Activated CD8-positive, alpha-beta T cell treated with anti-CD3 and anti-CD28 coated beads for 36 hours (primary cell): ENCODE data around the gene LGALS16. TPM values are rescaled to one million over a fixed set of nuclear protein-coding genes. Genes with fewer than 3 reads are reported as not detected.
"Not testable (repeated sequence)": the region's sequence is repeated elsewhere in the genome, so short reads cannot be mapped to it uniquely, and the experiment has no call there.

ENCODE experiments used
- ATAC-seq: fragments of 200-7000 bp; cut with Tn5 transposase; one replicate; pipeline ENCODE4 v1.10.0; 2021; ENCODE audit warnings: mild to moderate bottlenecking, moderate library complexity
- CTCF ChIA-PET: fragments of 350-600 bp; sonication (Branson Sonifier 250); formaldehyde crosslinking; loops from one replicate; lab custom pipeline; 2021; ENCODE audit warnings: antibody characterized with exemption; lab: Charles Lee
- POLR2A ChIA-PET: fragments of 350-600 bp; sonication (Branson Sonifier 250); formaldehyde crosslinking; loops from one replicate; lab custom pipeline; 2021; ENCODE audit warnings: antibody characterized with exemption; lab: Charles Lee
- DNase-seq: peaks from one replicate; pipeline ENCODE4 v3.0.0-alpha.2; 2020
- H3K27ac Mint-ChIP-seq: one replicate; pipeline ENCODE4 v1.8.0; 2021; ENCODE audit warnings: mild to moderate bottlenecking, mixed read lengths
- H3K27me3 Mint-ChIP-seq: one replicate; pipeline ENCODE4 v1.8.0; 2021; ENCODE audit warnings: mixed read lengths
- H3K36me3 Mint-ChIP-seq: one replicate; pipeline ENCODE4 v1.8.0; 2021; ENCODE audit warnings: low read depth, mixed read lengths
- H3K4me1 Mint-ChIP-seq: one replicate; pipeline ENCODE4 v1.8.0; 2021; ENCODE audit warnings: low read depth, mixed read lengths
- H3K4me3 Mint-ChIP-seq: one replicate; pipeline ENCODE4 v1.8.0; 2021; ENCODE audit warnings: mild to moderate bottlenecking, moderate library complexity, mixed read lengths
- H3K9me3 Mint-ChIP-seq: one replicate; pipeline ENCODE4 v1.8.0; 2021; ENCODE audit warnings: mixed read lengths
- intact Hi-C: fragments of 100-400 bp; cut with micrococcal nuclease; formaldehyde crosslinking; loops from one replicate; pipeline ENCODE4 v1.10.0; 2022
- total RNA-seq, 2 experiments: library from RNA; stranded (reverse); gene quantifications; one replicate each; pipeline ENCODE4 v1.2.3, GENCODE V29; 2021
- TF ChIP-seq, protein P1 (sequence below): fragments of 200-600 bp; IDR thresholded peaks from one replicate; pipeline ENCODE4 v1.8.0; 2022; ENCODE audit warnings: antibody characterized with exemption, mild to moderate bottlenecking

LGALS16 gene
- total RNA-seq, 2 experiments from 2014 or later, result not detected

DNA sequence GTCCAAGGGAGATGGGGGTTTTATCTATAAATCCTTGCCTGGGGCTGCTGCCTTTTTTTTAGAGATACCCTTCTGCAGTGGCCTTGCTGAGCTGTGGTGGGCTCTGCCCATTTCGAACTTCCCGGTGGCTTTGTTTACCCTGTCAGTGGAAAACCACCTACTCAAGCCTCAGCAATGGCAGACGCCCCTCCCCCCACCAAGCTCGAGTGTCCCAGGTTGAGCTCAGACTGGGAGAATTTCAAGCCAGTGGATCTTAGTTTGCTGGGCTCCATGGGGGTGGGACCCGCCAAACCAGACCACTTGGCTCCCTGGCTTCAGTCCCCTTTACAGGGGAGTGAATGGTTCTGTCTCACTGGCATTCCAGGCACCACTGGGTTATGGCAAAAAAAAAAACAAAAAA lies 31.8 kb upstream of the LGALS16 start:
- no peaks in the 10 kb centered on the region for H3K9me3 Mint-ChIP-seq
- no peak for ATAC-seq
- H3K27ac Mint-ChIP-seq, result no peak overlapping the region
- H3K36me3 Mint-ChIP-seq, result no peaks in the 10 kb centered on the region
- H3K4me1 Mint-ChIP-seq, result no peaks in the 10 kb centered on the region
- TF ChIP-seq, protein P1, sequence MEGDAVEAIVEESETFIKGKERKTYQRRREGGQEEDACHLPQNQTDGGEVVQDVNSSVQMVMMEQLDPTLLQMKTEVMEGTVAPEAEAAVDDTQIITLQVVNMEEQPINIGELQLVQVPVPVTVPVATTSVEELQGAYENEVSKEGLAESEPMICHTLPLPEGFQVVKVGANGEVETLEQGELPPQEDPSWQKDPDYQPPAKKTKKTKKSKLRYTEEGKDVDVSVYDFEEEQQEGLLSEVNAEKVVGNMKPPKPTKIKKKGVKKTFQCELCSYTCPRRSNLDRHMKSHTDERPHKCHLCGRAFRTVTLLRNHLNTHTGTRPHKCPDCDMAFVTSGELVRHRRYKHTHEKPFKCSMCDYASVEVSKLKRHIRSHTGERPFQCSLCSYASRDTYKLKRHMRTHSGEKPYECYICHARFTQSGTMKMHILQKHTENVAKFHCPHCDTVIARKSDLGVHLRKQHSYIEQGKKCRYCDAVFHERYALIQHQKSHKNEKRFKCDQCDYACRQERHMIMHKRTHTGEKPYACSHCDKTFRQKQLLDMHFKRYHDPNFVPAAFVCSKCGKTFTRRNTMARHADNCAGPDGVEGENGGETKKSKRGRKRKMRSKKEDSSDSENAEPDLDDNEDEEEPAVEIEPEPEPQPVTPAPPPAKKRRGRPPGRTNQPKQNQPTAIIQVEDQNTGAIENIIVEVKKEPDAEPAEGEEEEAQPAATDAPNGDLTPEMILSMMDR, result no peak
- ChIA-PET POLR2A (no interaction called here), CTCF (interaction anchor here (1.3 to 2.1 kb wide), 2 partner anchors 51 to 169 kb away, joined by 3 to 5 read pairs; no protein-coding TSS in a partner anchor)
- no peak overlapping the region for H3K4me3 Mint-ChIP-seq
- H3K27me3 Mint-ChIP-seq, result peaks cover 63% of the 10 kb centered on the region
- intact Hi-C loops, result no loop called here
- no peak for DNase-seq

DNA sequence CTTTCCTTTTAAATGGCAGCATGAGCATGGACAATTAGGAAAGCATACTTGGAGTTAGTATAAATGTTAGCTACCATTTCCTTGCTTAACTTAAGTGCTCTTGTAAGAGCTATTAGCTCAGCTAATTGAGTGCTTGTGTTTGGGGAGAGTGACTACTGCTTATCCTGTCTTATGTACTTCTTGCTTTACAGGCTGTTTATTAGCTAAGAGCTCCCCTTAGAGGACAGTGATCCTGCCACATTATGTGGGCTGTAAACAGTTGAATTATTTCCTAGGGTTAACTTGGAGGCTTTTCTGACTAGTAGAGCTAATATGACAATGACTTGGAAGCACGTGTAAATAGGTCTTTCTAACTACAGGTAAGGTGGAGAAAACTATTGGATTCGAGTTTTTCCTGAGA lies 28.1 kb upstream of the LGALS16 start:
- H3K9me3 Mint-ChIP-seq, POLR2A ChIA-PET, H3K4me3 Mint-ChIP-seq, intact Hi-C loops, ATAC-seq, H3K27ac Mint-ChIP-seq, DNase-seq, H3K36me3 Mint-ChIP-seq, H3K4me1 Mint-ChIP-seq: not testable (repeated sequence)
- H3K27me3 Mint-ChIP-seq, result peaks cover 33% of the 10 kb centered on the region
- CTCF ChIA-PET, result interaction anchor here (1.0 to 1.2 kb wide), 3 partner anchors 13 to 95 kb away, joined by 3 to 9 read pairs (median 3); partner anchors contain the start of gene EID2B

DNA sequence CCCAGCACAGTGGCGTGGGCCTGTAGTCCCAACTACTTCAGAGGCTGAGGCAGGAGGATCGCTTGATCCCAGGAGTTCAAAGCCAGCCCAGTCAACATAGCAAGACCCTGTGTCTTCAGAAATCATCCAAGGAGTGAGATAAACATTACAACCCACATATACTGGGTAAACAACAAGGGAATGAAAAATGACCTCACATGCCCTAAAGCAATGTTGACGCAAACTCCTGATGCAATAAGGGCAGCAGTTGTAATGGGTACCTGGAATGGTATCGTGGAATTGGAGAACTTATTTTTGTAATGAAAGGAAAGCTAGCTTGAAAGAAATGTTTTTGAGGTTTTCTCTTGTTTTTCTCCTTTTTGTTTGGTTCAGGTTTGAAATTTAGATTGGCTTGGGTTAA lies 24.5 kb upstream of the LGALS16 start:
- ChIA-PET CTCF (interaction anchor here (0.6 to 0.9 kb wide), 2 partner anchors 79 to 420 kb away, joined by 3 read pairs; no protein-coding TSS in a partner anchor), POLR2A (no interaction called here)
- no peak overlapping the region for H3K27ac Mint-ChIP-seq
- H3K4me3 Mint-ChIP-seq, result no peak overlapping the region
- intact Hi-C loops, result no loop called here
- no peaks in the 10 kb centered on the region for H3K36me3 Mint-ChIP-seq
- no peaks in the 10 kb centered on the region for H3K4me1 Mint-ChIP-seq
- DNase-seq (no peak), ATAC-seq (no peak)
- TF ChIP-seq, protein P1, result no peak
- peaks cover 31% of the 10 kb centered on the region for H3K27me3 Mint-ChIP-seq
- H3K9me3 Mint-ChIP-seq, result no peaks in the 10 kb centered on the region

DNA sequence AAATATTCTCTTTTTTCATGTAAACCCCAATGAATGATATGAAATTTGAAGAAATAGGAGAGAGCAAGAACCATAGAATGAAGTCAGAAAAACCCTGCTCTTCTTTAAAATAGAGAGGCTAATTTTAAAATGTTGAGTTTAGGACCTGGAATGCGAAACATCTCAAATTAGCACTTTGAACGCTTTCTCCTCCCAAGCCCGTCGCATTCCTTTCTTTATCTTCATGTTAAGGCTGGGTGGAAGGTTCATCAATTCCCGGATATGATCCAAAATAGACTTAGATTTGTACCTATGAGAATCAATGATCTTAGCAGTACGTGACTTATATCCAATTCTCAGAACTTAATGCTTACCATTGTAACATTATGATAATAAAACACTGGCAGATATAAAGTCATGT lies 24.1 kb upstream of the LGALS16 start:
- TF ChIP-seq, protein P1, result no peak
- ChIA-PET CTCF (interaction anchor here (0.9 kb wide), 1 partner anchor 80 kb away, joined by 3 read pairs; no protein-coding TSS in a partner anchor), POLR2A (no interaction called here)
- Mint-ChIP-seq H3K4me3 (no peak overlapping the region), H3K9me3 (no peaks in the 10 kb centered on the region), H3K36me3 (no peaks in the 10 kb centered on the region), H3K4me1 (no peaks in the 10 kb centered on the region), H3K27ac (no peak overlapping the region), H3K27me3 (peaks cover 31% of the 10 kb centered on the region)
- ATAC-seq, result no peak
- no peak for DNase-seq
- intact Hi-C loops, result no loop called here

DNA sequence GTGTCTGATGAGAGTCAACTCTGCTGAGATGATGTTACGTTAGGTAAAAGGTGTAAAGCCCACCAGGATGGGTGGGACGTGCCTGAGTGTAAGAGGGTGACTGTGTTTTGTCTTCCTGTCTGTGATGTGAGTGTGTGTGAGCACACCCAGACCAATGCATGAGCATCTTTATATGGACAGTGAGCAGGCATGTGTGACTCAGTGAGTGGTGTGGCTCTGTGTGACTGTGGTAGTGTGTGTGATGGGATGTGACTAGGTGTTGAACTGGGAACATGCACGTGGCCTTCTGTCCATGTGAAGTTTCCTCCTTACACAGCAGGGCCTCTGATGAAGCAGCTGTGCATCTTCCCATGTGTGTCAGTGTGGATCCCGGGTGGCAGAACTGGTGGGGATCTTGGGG lies 17.8 kb upstream of the LGALS16 start:
- Mint-ChIP-seq H3K27me3 (peaks cover 64% of the 10 kb centered on the region), H3K27ac (no peak overlapping the region), H3K36me3 (no peaks in the 10 kb centered on the region), H3K4me3 (no peak overlapping the region), H3K9me3 (no peaks in the 10 kb centered on the region), H3K4me1 (no peaks in the 10 kb centered on the region)
- CTCF ChIA-PET, result no interaction called here
- POLR2A ChIA-PET, result no interaction called here
- TF ChIP-seq, protein P1, result no peak
- ATAC-seq (no peak), DNase-seq (no peak)
- intact Hi-C loops, result no loop called here

DNA sequence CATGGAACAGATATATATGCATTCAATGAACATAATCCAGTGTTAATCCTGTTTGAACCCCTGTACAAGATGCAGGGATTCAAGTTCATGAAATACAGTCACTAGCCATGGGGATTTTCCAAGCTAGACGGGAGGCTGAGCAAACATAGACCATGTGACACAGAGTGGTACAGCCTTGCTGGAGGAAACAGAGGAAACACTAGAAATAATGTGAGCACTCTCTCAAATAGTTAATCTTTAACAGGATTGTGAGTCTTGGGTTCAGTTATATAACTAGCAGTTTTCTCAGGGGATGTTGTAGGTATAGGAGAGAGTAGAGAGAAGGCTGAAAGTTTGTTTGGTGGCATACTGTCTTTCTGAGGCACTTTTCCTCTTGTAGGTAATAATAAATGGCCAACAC lies 13.9 kb upstream of the LGALS16 start:
- no peak for DNase-seq
- intact Hi-C loops, result no loop called here
- Mint-ChIP-seq H3K4me3 (no peak overlapping the region), H3K27ac (no peak overlapping the region), H3K9me3 (no peaks in the 10 kb centered on the region), H3K27me3 (peaks cover 67% of the 10 kb centered on the region), H3K4me1 (no peaks in the 10 kb centered on the region), H3K36me3 (no peaks in the 10 kb centered on the region)
- ATAC-seq, result no peak
- TF ChIP-seq, protein P1, result no peak
- POLR2A ChIA-PET, result no interaction called here
- CTCF ChIA-PET, result no interaction called here
